ENCODE data around the gene BCL2L13. TPM values are rescaled to one million over a fixed set of nuclear protein-coding genes. Genes with fewer than 3 reads are reported as not detected.
"Not testable (repeated sequence)": the region's sequence is repeated elsewhere in the genome, so short reads cannot be mapped to it uniquely, and the experiment has no call there.

BCL2L13 gene
- total RNA-seq, 1 experiment from 2014 or later: 26.0 TPM

GRCh38 chr22:17761138-17761488 lies 122.6 kb downstream of the BCL2L13 start:
- no peaks in the 10 kb centered on the region for H3K4me1 ChIP-seq (ENCODE audit: insufficient read depth, low read length)
- H3K27ac ChIP-seq (ENCODE audit: insufficient read length, low read depth, low read length): no peak overlapping the region
- no peak overlapping the region for H2BK5ac ChIP-seq (ENCODE audit: insufficient read length, low read length)
- H2BK120ac ChIP-seq (ENCODE audit: low read depth, low read length, poor library complexity, severe bottlenecking): no peak overlapping the region
- H3K14ac ChIP-seq (ENCODE audit: insufficient read depth, low read length): no peak overlapping the region
- H3K4me2 ChIP-seq (ENCODE audit: insufficient read depth, insufficient read length, low read length): no peak overlapping the region
- peaks cover 5% of the 10 kb centered on the region for H3K79me1 ChIP-seq (ENCODE audit: insufficient read depth, low read depth, low read length, poor library complexity, severe bottlenecking)
- no peak overlapping the region for H2BK15ac ChIP-seq (ENCODE audit: low read depth, low read length)
- H2AK5ac ChIP-seq (ENCODE audit: insufficient read length, low read length): no peak overlapping the region
- no peak overlapping the region for H4K91ac ChIP-seq (ENCODE audit: insufficient read length, low read depth, low read length)
- H4K5ac ChIP-seq (ENCODE audit: insufficient read length, low read depth, low read length): no peak overlapping the region
- H3K4ac ChIP-seq (ENCODE audit: low read depth, low read length): no peak overlapping the region
- no peaks in the 10 kb centered on the region for H3K9me3 Mint-ChIP-seq
- H2BK12ac ChIP-seq (ENCODE audit: insufficient read length, low read depth, low read length): no peak overlapping the region
- no peaks in the 10 kb centered on the region for H3K23me2 ChIP-seq (ENCODE audit: insufficient read length, low read depth, low read length, poor library complexity, severe bottlenecking)
- no peak overlapping the region for H3K56ac ChIP-seq (ENCODE audit: insufficient read length, low read depth, low read length)
- no peaks in the 10 kb centered on the region; the same call in 1 of the 2 replicates for H3K27me3 Mint-ChIP-seq (ENCODE audit: low read depth)
- no peak overlapping the region for H3T11ph ChIP-seq (ENCODE audit: low read length)
- no peak overlapping the region for H3K23ac ChIP-seq (ENCODE audit: insufficient read length, low read depth, low read length)
- no peak overlapping the region for H3K18ac ChIP-seq (ENCODE audit: insufficient read length, low read depth, low read length)
- H2BK20ac ChIP-seq (ENCODE audit: low read depth, low read length, poor library complexity, severe bottlenecking): no peak overlapping the region
- H3K9ac ChIP-seq (ENCODE audit: extremely low read depth, insufficient read length, low read length): no peak overlapping the region
- H4K8ac ChIP-seq (replicated peaks; ENCODE audit: insufficient read length, low read depth, low read length): no peak overlapping the region
- no peaks in the 10 kb centered on the region; the same call in 1 of the 2 replicates for H3K79me2 ChIP-seq (ENCODE audit: insufficient read depth, low read length)
- no peak overlapping the region for H3K4me3 Mint-ChIP-seq
- H3K36me3 Mint-ChIP-seq (ENCODE audit: insufficient read depth in 1 of 3, low read depth in 3 of 3): no peaks in the 10 kb centered on the region; a peak in 1 of 7 replicates
- no CpG with 5 or more reads among the region's 4 CpGs for WGBS (ENCODE audit: extremely low coverage, insufficient read length, low lambda C conversion rate)
- no peak for DNase-seq
- H3K27me3 ChIP-seq (ENCODE audit: insufficient read depth, low read length): no peaks in the 10 kb centered on the region
- no peak overlapping the region for H2AFZ ChIP-seq (ENCODE audit: low read length)
- no peaks in the 10 kb centered on the region for H4K20me1 ChIP-seq (ENCODE audit: control insufficient read depth, insufficient read depth, insufficient read length)
- H3K27ac Mint-ChIP-seq: no peak overlapping the region
- no peaks in the 10 kb centered on the region for H3K9me3 ChIP-seq (ENCODE audit: control insufficient read depth, low read depth, low read length)
- peaks cover 12% of the 10 kb centered on the region in 2 experiments for H3K4me1 Mint-ChIP-seq
- TF ChIP-seq CTCF (conservative IDR thresholded peaks at IDR 0.05): no peak

- DNase-seq; H4K5ac ChIP-seq (ENCODE audit: insufficient read length, low read depth, low read length); H3K79me2 ChIP-seq (ENCODE audit: insufficient read depth, low read length); H3K27ac ChIP-seq (ENCODE audit: insufficient read length, low read depth, low read length); H3K4me3 Mint-ChIP-seq; H3K18ac ChIP-seq (ENCODE audit: insufficient read length, low read depth, low read length); H2BK120ac ChIP-seq (ENCODE audit: low read depth, low read length, poor library complexity, severe bottlenecking); H2BK15ac ChIP-seq (ENCODE audit: low read depth, low read length); H3T11ph ChIP-seq (ENCODE audit: low read length); H2BK5ac ChIP-seq (ENCODE audit: insufficient read length, low read length); H3K9me3 ChIP-seq (ENCODE audit: control insufficient read depth, low read depth, low read length); H4K91ac ChIP-seq (ENCODE audit: insufficient read length, low read depth, low read length); H3K23ac ChIP-seq (ENCODE audit: insufficient read length, low read depth, low read length); H3K4me2 ChIP-seq (ENCODE audit: insufficient read depth, insufficient read length, low read length); H3K27ac Mint-ChIP-seq; H3K79me1 ChIP-seq (ENCODE audit: insufficient read depth, low read depth, low read length, poor library complexity, severe bottlenecking); H2BK20ac ChIP-seq (ENCODE audit: low read depth, low read length, poor library complexity, severe bottlenecking); H2AK5ac ChIP-seq (ENCODE audit: insufficient read length, low read length); H3K36me3 Mint-ChIP-seq (ENCODE audit: insufficient read depth in 1 of 3, low read depth in 3 of 3); H3K14ac ChIP-seq (ENCODE audit: insufficient read depth, low read length); H4K20me1 ChIP-seq (ENCODE audit: control insufficient read depth, insufficient read depth, insufficient read length); H2BK12ac ChIP-seq (ENCODE audit: insufficient read length, low read depth, low read length); H3K4ac ChIP-seq (ENCODE audit: low read depth, low read length); H3K27me3 Mint-ChIP-seq (ENCODE audit: low read depth); H3K4me1 ChIP-seq (ENCODE audit: insufficient read depth, low read length); H3K9ac ChIP-seq (ENCODE audit: extremely low read depth, insufficient read length, low read length); H2AFZ ChIP-seq (ENCODE audit: low read length); H3K56ac ChIP-seq (ENCODE audit: insufficient read length, low read depth, low read length); H3K27me3 ChIP-seq (ENCODE audit: insufficient read depth, low read length); H3K9me3 Mint-ChIP-seq; H3K23me2 ChIP-seq (ENCODE audit: insufficient read length, low read depth, low read length, poor library complexity, severe bottlenecking); H4K8ac ChIP-seq (replicated peaks; ENCODE audit: insufficient read length, low read depth, low read length): not testable (repeated sequence)
- no CpG with 5 or more reads among the region's 10 CpGs for WGBS (ENCODE audit: extremely low coverage, insufficient read length, low lambda C conversion rate)
- H3K4me1 Mint-ChIP-seq: peaks cover 12% of the 10 kb centered on the region in 2 experiments
Measured at GRCh38 chr22:17763442-17763841, 124.9 kb downstream of the BCL2L13 start.
